MG63 (cell line): ENCODE results near the gene COG4. TPM values are rescaled to one million over a fixed set of nuclear protein-coding genes. Genes with fewer than 3 reads are reported as not detected.

Experiments used
- DNase-seq: peaks from one replicate; pipeline ENCODE4 v3.0.0-alpha.2; 2020
- H3K27me3 ChIP-seq: fragments of 250-450 bp; sonication (Bioruptor Pico); 2 replicates; pipeline ENCODE4 v1.5.1; 2020; ENCODE audit warnings: mild to moderate bottlenecking, moderate library complexity
- H3K36me3 ChIP-seq: fragments of 250-450 bp; sonication (Bioruptor Pico); 2 replicates; pipeline ENCODE4 v1.5.1; 2020; ENCODE audit warnings: mild to moderate bottlenecking, moderate library complexity
- H3K4me3 ChIP-seq: fragments of 250-450 bp; sonication (Bioruptor Pico); 2 replicates; pipeline ENCODE4 v1.5.1; 2020; ENCODE audit warnings: mild to moderate bottlenecking, moderate library complexity
- H3K9me3 ChIP-seq: fragments of 250-450 bp; sonication (Bioruptor Pico); 2 replicates; pipeline ENCODE4 v1.5.1; 2020; ENCODE audit warnings: mild to moderate bottlenecking, moderate library complexity
- total RNA-seq: library from RNA; depleted of rRNA; stranded (reverse); fragments of >200 nt; shearing (Covaris generic); gene quantifications from 2 replicates; pipeline ENCODE4 v1.2.3, GENCODE V29; 2014; ENCODE audit warnings: low replicate concordance

Gene COG4
- total RNA-seq, 1 experiment from 2014 or later = 61.4 TPM

GRCh38 chr16:70495425-70496182, 27.8 kb downstream of the COG4 start:
- no peaks in the 10 kb centered on the region for H3K9me3 ChIP-seq
- peaks cover 13% of the 10 kb centered on the region for H3K36me3 ChIP-seq
- H3K27me3 ChIP-seq = no peaks in the 10 kb centered on the region
- DNase-seq = no peak
- no peak overlapping the region for H3K4me3 ChIP-seq

- Histone ChIP-seq H3K9me3 (no peaks in the 10 kb centered on the region), H3K4me3 (no peak overlapping the region), H3K36me3 (peaks cover 13% of the 10 kb centered on the region), H3K27me3 (no peaks in the 10 kb centered on the region)
- DNase-seq = no peak
These were observed 28.6 kb downstream of the COG4 start for GRCh38 chr16:70494777-70495176.

GRCh38 chr16:70494202-70494770, 29.1 kb downstream of the COG4 start:
- peaks cover 13% of the 10 kb centered on the region for H3K36me3 ChIP-seq

GRCh38 chr16:70493802-70494201, 29.6 kb downstream of the COG4 start:
- H3K36me3 ChIP-seq = peaks cover 13% of the 10 kb centered on the region
- H3K9me3 ChIP-seq = no peaks in the 10 kb centered on the region
- no peak overlapping the region for H3K4me3 ChIP-seq
- no peaks in the 10 kb centered on the region for H3K27me3 ChIP-seq
- no peak for DNase-seq

More at GRCh38 chr16:70494202-70494770, 29.1 kb downstream of the COG4 start:
- H3K4me3 ChIP-seq = no peak overlapping the region
- H3K27me3 ChIP-seq = no peaks in the 10 kb centered on the region
- no peaks in the 10 kb centered on the region for H3K9me3 ChIP-seq
- DNase-seq = no peak

- DNase-seq = no peak
- Histone ChIP-seq H3K36me3 (0 out of 2 replicates have a peak, but pooled peaks cover 2% of the 10 kb centered on the region), H3K4me3 (no peak overlapping the region), H3K27me3 (no peaks in the 10 kb centered on the region), H3K9me3 (no peaks in the 10 kb centered on the region)
These were observed 33.1 kb downstream of the COG4 start for GRCh38 chr16:70490261-70490660.

GRCh38 chr16:70484867-70485266, 38.5 kb downstream of the COG4 start:
- Histone ChIP-seq H3K36me3 (peaks cover 3% of the 10 kb centered on the region), H3K9me3 (no peaks in the 10 kb centered on the region), H3K27me3 (no peaks in the 10 kb centered on the region), H3K4me3 (no peak overlapping the region)
- no peak for DNase-seq

GRCh38 chr16:70483426-70483825, 39.9 kb downstream of the COG4 start:
- no peaks in the 10 kb centered on the region for H3K9me3 ChIP-seq
- no peaks in the 10 kb centered on the region for H3K27me3 ChIP-seq
- H3K36me3 ChIP-seq = peaks cover 5% of the 10 kb centered on the region
- no peak for DNase-seq
- H3K4me3 ChIP-seq = no peak overlapping the region

- no peak for DNase-seq
- H3K9me3 ChIP-seq = no peaks in the 10 kb centered on the region
- no peak overlapping the region for H3K4me3 ChIP-seq
- peaks cover 5% of the 10 kb centered on the region for H3K36me3 ChIP-seq
- no peaks in the 10 kb centered on the region for H3K27me3 ChIP-seq
These were observed 40.7 kb downstream of the COG4 start for GRCh38 chr16:70482624-70483023.

- Histone ChIP-seq H3K36me3 (peaks cover 5% of the 10 kb centered on the region), H3K27me3 (no peaks in the 10 kb centered on the region), H3K9me3 (no peaks in the 10 kb centered on the region), H3K4me3 (no peak overlapping the region)
- DNase-seq = peak; percentile 62
These were observed 41.3 kb downstream of the COG4 start for GRCh38 chr16:70481929-70482536.

- H3K27me3 ChIP-seq = no peaks in the 10 kb centered on the region
- DNase-seq = peak; percentile 22
- no peak overlapping the region for H3K4me3 ChIP-seq
- peaks cover 5% of the 10 kb centered on the region for H3K36me3 ChIP-seq
- no peaks in the 10 kb centered on the region for H3K9me3 ChIP-seq
These were observed 42.9 kb downstream of the COG4 start for GRCh38 chr16:70480127-70481105.

GRCh38 chr16:70478912-70479341, 44.4 kb downstream of the COG4 start:
- Histone ChIP-seq H3K27me3 (no peaks in the 10 kb centered on the region), H3K36me3 (peaks cover 5% of the 10 kb centered on the region), H3K4me3 (no peak overlapping the region), H3K9me3 (no peaks in the 10 kb centered on the region)
- peak; percentile 89 for DNase-seq

GRCh38 chr16:70478169-70478568, 45.2 kb downstream of the COG4 start:
- Histone ChIP-seq H3K36me3 (peaks cover 5% of the 10 kb centered on the region), H3K9me3 (no peaks in the 10 kb centered on the region)
- DNase-seq = no peak

GRCh38 chr16:70476272-70477020, 46.9 kb downstream of the COG4 start:
- peak; percentile 16 for DNase-seq
- Histone ChIP-seq H3K27me3 (no peaks in the 10 kb centered on the region), H3K4me3 (no peak overlapping the region), H3K36me3 (peaks cover 5% of the 10 kb centered on the region), H3K9me3 (no peaks in the 10 kb centered on the region)

More at GRCh38 chr16:70478169-70478568, 45.2 kb downstream of the COG4 start:
- Histone ChIP-seq H3K27me3 (no peaks in the 10 kb centered on the region), H3K4me3 (no peak overlapping the region)

GRCh38 chr16:70475054-70475871, 48.1 kb downstream of the COG4 start:
- H3K27me3 ChIP-seq = no peaks in the 10 kb centered on the region
- DNase-seq = no peak

GRCh38 chr16:70474320-70475053, 48.9 kb downstream of the COG4 start:
- peaks cover under 1% of the 10 kb centered on the region; the same call in 1 of the 2 replicates for H3K36me3 ChIP-seq
- H3K9me3 ChIP-seq = no peaks in the 10 kb centered on the region
- DNase-seq = no peak
- H3K27me3 ChIP-seq = no peaks in the 10 kb centered on the region
- no peak overlapping the region for H3K4me3 ChIP-seq

More at GRCh38 chr16:70475054-70475871, 48.1 kb downstream of the COG4 start:
- H3K9me3 ChIP-seq = no peaks in the 10 kb centered on the region
- H3K36me3 ChIP-seq = peaks cover 3% of the 10 kb centered on the region
- no peak overlapping the region for H3K4me3 ChIP-seq
